GM12892 (cell line): ENCODE measurements around the gene DLX6.

ENCODE experiments used
- POLR2A ChIP-seq: IDR thresholded peaks from 2 replicates; pipeline ENCODE4 v1.6.1; 2011; ENCODE audit warnings: low read depth, low read length, control low read depth
- TAF1 ChIP-seq: IDR thresholded peaks from 2 replicates; pipeline ENCODE4 v1.6.1; 2011; ENCODE audit warnings: low read depth, mild to moderate bottlenecking, control low read depth, low read length, borderline replicate concordance

DNA sequence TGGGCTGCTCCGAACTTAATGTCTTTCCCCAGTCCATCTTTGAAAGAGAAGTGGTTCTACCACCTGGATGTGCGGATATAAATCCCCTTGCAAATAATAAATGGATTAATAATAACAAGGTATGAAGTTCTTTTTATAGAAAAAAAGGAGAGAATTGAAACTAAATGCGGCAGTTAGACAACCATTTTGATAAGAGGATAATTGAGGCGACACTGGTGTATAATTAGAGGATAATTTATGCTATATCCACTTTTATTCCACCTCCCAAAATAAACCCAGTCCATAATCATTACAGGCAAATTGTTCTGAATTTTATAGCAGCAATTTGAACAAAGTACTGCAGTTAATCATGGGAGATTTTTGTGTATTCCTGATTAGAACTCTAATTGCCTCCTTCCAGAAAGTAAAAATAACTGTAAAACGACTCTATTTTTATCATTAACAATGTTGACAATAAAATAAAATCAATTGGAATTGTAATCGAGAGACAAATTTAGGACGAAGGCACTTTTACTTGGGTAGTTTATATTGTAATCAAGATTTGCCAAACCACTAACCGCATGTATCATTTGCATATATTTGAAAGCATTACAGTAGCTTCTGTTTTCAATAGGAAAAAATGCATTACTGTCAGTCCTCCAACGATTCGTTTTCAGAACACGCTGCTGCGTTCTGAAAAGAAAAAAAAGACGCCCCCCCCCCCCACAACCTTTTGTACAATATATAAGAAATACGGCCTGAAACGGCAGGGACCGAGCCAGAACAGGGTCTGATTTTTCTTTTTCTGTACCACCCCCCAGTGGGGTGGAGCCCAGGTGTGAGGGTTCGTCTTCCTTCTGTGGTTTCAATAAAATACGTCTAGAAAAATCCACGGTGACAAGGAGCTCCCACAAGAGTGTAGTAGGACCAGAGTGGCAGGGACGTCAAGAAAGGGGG, 838 bp upstream of the DLX6 start:
- TF ChIP-seq POLR2A (no peak), TAF1 (no peak)
